SK-N-MC (cell line): Measurements from ENCODE around the gene P3R3URF.

ENCODE experiments used
- EZH2 ChIP-seq: fragments of 200-600 bp; sonication (generic); IDR thresholded peaks from one replicate; pipeline ENCODE4 v1.6.1; 2017; ENCODE audit warnings: antibody characterized with exemption
- POLR2AphosphoS5 ChIP-seq: IDR thresholded peaks from 2 replicates; pipeline ENCODE4 v1.6.1; 2012; ENCODE audit warnings: mild to moderate bottlenecking, low read depth, low read length, borderline replicate concordance

- TF ChIP-seq EZH2 (no peak), POLR2AphosphoS5 (no peak)
Measured at GRCh38 chr1:46181343-46182260, 5.3 kb upstream of the P3R3URF start.
